K562 (cell line): ENCODE results near the gene IDI1. TPM values are rescaled to one million over a fixed set of nuclear protein-coding genes. Genes with fewer than 3 reads are reported as not detected.

Experiments used
- AFF4 ChIP-seq: sonication (generic); formaldehyde crosslinking; IDR thresholded peaks from 2 replicates; pipeline ENCODE4 v1.8.0; 2023; ENCODE audit warnings: mild to moderate bottlenecking, missing genetic modification reagents
- BRF1 ChIP-seq: IDR thresholded peaks from 3 replicates; pipeline ENCODE4 v1.6.1; 2011; ENCODE audit warnings: borderline replicate concordance, mild to moderate bottlenecking; ENCODE audit not compliant: insufficient read length; ENCODE audit errors: extremely low read depth
- CREBBP ChIP-seq: IDR thresholded peaks from one replicate; pipeline ENCODE4 v1.6.1; 2012; ENCODE audit warnings: low read depth, mild to moderate bottlenecking, control low read depth, inconsistent platforms, low read length
- KDM4B ChIP-seq, 2 experiments: fragments of 450-650 bp in 1 of 2; sonication (generic) in 1 of 2; IDR thresholded peaks; 2 replicates each; pipeline ENCODE4 v1.6.1; 2016 to 2017; ENCODE audit warnings: borderline replicate concordance in 2 of 2, antibody characterized with exemption in 1 of 2, low read depth in 1 of 2, mild to moderate bottlenecking in 1 of 2
- MBD2 ChIP-seq: sonication (generic); IDR thresholded peaks from 2 replicates; pipeline ENCODE4 v1.6.1; 2016; ENCODE audit warnings: low read depth, borderline replicate concordance
- NFXL1 ChIP-seq: fragments of 450-650 bp; formaldehyde crosslinking; IDR thresholded peaks from 2 replicates; pipeline ENCODE4 v1.4.0; 2021; ENCODE audit warnings: mild to moderate bottlenecking
- PCBP1 ChIP-seq: fragments of 200-400 bp; formaldehyde crosslinking; IDR thresholded peaks from 2 replicates; pipeline ENCODE4 v1.6.1; 2018; ENCODE audit warnings: mild to moderate bottlenecking, low read depth, low read length; ENCODE audit not compliant: poor library complexity, severe bottlenecking
- SMARCA5 ChIP-seq: fragments of 450-650 bp; IDR thresholded peaks from 2 replicates; pipeline ENCODE4 v1.6.1; 2016
- SRSF9 ChIP-seq: fragments of 200-400 bp; formaldehyde crosslinking; IDR thresholded peaks from 2 replicates; pipeline ENCODE4 v1.6.1; 2017; ENCODE audit warnings: low read depth, low read length, borderline replicate concordance
- polyA plus RNA-seq, 8 experiments: library from polyadenylated mRNA; depleted of rRNA in 4 of 8; stranded (reverse) in 5 of 8; unstranded in 3 of 8; fragments of >200 nt; fragmentation: Nextera tagmentation in 2 of 8; fragmentation: Illumina TruSeq in 1 of 8; extraction: Ambion mirVana in 2 of 8; extraction: Trizol in 1 of 8; gene quantifications; 2 replicates each; pipeline versions ENCODE4 v1.2.1 to v1.2.3, GENCODE V29; 2011 to 2014; ENCODE audit warnings: inconsistent platforms in 1 of 8, missing spikeins in 1 of 8
- total RNA-seq, 7 experiments: library from RNA; depleted of rRNA in 6 of 7; stranded (reverse); fragments of >200 nt in 6 of 7; fragmentation: Illumina TruSeq in 2 of 7; extraction: Trizol in 2 of 7; gene quantifications; 2 replicates each; pipeline versions ENCODE4 v1.2.1 to v1.2.3, GENCODE V29; 2011 to 2021; ENCODE audit warnings: low replicate concordance in 1 of 7
- TF ChIP-seq, protein P1 (sequence below): fragments of 250-450 bp; sonication (Bioruptor Pico); IDR thresholded peaks from 2 replicates; pipeline ENCODE4 v1.8.0; 2022; ENCODE audit warnings: inconsistent platforms, mild to moderate bottlenecking, moderate library complexity, borderline replicate concordance
- TF ChIP-seq, protein P2 (sequence below): fragments of 250-450 bp; sonication (Bioruptor Pico); IDR thresholded peaks from 2 replicates; pipeline ENCODE4 v1.9.0; 2021; ENCODE audit warnings: mild to moderate bottlenecking, inconsistent platforms
- TF ChIP-seq, protein P3 (sequence below): IDR thresholded peaks from 2 replicates; pipeline ENCODE4 v1.6.1; 2014; ENCODE audit warnings: antibody characterized with exemption
- TF ChIP-seq, protein P4 (sequence below), 3 experiments: fragments of 200-800 bp in 1 of 3; fragments of 250-450 bp in 1 of 3; fragments of 450-650 bp in 1 of 3; sonication (Bioruptor Pico) in 1 of 3; sonication (Bioruptor generic) in 1 of 3; formaldehyde crosslinking in 1 of 3; IDR thresholded peaks; 2 replicates each; pipeline versions ENCODE4 v1.6.1 to v1.8.0; 2016 to 2022; ENCODE audit warnings: mild to moderate bottlenecking in 2 of 3, missing genetic modification characterization in 2 of 3, missing compliant biosample characterization in 1 of 3, moderate library complexity in 1 of 3

IDI1 gene
- total and polyA plus RNA-seq, 9 of the 15 experiments (the other 6 are each of a cell fraction or from before 2014, with no cell fraction given), result 70.0 to 265 (median 119) TPM

DNA sequence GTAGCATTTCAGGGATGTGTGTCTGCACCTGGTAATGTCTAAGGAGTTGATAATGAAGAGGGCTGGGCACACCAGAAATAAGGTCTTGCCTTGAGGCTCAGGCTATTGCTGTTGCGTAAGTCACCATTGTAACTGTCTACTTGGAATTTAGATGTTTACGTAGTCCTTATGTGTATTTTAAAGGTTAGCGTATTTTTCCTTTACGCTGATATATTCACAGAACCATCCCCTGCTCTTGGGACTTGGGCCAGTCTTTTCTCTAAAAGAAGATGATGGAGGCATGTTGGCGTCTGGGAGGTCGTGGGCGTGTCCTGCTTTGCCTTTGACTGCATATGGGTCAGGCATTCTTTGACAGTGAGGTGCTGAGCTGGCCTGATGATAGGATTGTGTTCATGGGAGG is 22.0 kb upstream of the IDI1 start (continued):
- TF ChIP-seq, protein P1, sequence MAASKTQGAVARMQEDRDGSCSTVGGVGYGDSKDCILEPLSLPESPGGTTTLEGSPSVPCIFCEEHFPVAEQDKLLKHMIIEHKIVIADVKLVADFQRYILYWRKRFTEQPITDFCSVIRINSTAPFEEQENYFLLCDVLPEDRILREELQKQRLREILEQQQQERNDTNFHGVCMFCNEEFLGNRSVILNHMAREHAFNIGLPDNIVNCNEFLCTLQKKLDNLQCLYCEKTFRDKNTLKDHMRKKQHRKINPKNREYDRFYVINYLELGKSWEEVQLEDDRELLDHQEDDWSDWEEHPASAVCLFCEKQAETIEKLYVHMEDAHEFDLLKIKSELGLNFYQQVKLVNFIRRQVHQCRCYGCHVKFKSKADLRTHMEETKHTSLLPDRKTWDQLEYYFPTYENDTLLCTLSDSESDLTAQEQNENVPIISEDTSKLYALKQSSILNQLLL (CRISPR knock-in tag), result peak; percentile 89
- no peak for TF ChIP-seq BRF1
- TF ChIP-seq KDM4B (IDR thresholded peaks at IDR 0.05; ENCODE audit: borderline replicate concordance in 2 of 2, low read depth in 1 of 2), result no peak
- no peak for TF ChIP-seq SRSF9
- TF ChIP-seq CREBBP, result no peak
- TF ChIP-seq, protein P2, sequence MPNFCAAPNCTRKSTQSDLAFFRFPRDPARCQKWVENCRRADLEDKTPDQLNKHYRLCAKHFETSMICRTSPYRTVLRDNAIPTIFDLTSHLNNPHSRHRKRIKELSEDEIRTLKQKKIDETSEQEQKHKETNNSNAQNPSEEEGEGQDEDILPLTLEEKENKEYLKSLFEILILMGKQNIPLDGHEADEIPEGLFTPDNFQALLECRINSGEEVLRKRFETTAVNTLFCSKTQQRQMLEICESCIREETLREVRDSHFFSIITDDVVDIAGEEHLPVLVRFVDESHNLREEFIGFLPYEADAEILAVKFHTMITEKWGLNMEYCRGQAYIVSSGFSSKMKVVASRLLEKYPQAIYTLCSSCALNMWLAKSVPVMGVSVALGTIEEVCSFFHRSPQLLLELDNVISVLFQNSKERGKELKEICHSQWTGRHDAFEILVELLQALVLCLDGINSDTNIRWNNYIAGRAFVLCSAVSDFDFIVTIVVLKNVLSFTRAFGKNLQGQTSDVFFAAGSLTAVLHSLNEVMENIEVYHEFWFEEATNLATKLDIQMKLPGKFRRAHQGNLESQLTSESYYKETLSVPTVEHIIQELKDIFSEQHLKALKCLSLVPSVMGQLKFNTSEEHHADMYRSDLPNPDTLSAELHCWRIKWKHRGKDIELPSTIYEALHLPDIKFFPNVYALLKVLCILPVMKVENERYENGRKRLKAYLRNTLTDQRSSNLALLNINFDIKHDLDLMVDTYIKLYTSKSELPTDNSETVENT (CRISPR knock-in tag), result no peak
- no peak for TF ChIP-seq AFF4 (CRISPR knock-in tag)
- TF ChIP-seq, protein P3, sequence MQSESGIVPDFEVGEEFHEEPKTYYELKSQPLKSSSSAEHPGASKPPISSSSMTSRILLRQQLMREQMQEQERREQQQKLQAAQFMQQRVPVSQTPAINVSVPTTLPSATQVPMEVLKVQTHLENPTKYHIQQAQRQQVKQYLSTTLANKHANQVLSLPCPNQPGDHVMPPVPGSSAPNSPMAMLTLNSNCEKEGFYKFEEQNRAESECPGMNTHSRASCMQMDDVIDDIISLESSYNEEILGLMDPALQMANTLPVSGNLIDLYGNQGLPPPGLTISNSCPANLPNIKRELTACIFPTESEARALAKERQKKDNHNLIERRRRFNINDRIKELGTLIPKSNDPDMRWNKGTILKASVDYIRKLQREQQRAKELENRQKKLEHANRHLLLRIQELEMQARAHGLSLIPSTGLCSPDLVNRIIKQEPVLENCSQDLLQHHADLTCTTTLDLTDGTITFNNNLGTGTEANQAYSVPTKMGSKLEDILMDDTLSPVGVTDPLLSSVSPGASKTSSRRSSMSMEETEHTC, result no peak
- no peak for TF ChIP-seq NFXL1
- TF ChIP-seq SMARCA5, result no peak
- TF ChIP-seq MBD2, result no peak
- TF ChIP-seq, protein P4, sequence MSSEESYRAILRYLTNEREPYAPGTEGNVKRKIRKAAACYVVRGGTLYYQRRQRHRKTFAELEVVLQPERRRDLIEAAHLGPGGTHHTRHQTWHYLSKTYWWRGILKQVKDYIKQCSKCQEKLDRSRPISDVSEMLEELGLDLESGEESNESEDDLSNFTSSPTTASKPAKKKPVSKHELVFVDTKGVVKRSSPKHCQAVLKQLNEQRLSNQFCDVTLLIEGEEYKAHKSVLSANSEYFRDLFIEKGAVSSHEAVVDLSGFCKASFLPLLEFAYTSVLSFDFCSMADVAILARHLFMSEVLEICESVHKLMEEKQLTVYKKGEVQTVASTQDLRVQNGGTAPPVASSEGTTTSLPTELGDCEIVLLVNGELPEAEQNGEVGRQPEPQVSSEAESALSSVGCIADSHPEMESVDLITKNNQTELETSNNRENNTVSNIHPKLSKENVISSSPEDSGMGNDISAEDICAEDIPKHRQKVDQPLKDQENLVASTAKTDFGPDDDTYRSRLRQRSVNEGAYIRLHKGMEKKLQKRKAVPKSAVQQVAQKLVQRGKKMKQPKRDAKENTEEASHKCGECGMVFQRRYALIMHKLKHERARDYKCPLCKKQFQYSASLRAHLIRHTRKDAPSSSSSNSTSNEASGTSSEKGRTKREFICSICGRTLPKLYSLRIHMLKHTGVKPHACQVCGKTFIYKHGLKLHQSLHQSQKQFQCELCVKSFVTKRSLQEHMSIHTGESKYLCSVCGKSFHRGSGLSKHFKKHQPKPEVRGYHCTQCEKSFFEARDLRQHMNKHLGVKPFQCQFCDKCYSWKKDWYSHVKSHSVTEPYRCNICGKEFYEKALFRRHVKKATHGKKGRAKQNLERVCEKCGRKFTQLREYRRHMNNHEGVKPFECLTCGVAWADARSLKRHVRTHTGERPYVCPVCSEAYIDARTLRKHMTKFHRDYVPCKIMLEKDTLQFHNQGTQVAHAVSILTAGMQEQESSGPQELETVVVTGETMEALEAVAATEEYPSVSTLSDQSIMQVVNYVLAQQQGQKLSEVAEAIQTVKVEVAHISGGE (CRISPR knock-in tag; IDR thresholded peaks at IDR 0.05), result 0 out of 6 replicates have a peak, but pooled peaks of 1 of the 3 experiments have one; percentile 18
- no peak for TF ChIP-seq PCBP1
